MG63 (cell line): ENCODE results near the gene NECTIN4. TPM values are rescaled to one million over a fixed set of nuclear protein-coding genes. Genes with fewer than 3 reads are reported as not detected.

Experiments used
- DNase-seq: peaks from one replicate; pipeline ENCODE4 v3.0.0-alpha.2; 2020
- H3K27me3 ChIP-seq: fragments of 250-450 bp; sonication (Bioruptor Pico); 2 replicates; pipeline ENCODE4 v1.5.1; 2020; ENCODE audit warnings: mild to moderate bottlenecking, moderate library complexity
- H3K36me3 ChIP-seq: fragments of 250-450 bp; sonication (Bioruptor Pico); 2 replicates; pipeline ENCODE4 v1.5.1; 2020; ENCODE audit warnings: mild to moderate bottlenecking, moderate library complexity
- H3K4me3 ChIP-seq: fragments of 250-450 bp; sonication (Bioruptor Pico); 2 replicates; pipeline ENCODE4 v1.5.1; 2020; ENCODE audit warnings: mild to moderate bottlenecking, moderate library complexity
- H3K9me3 ChIP-seq: fragments of 250-450 bp; sonication (Bioruptor Pico); 2 replicates; pipeline ENCODE4 v1.5.1; 2020; ENCODE audit warnings: mild to moderate bottlenecking, moderate library complexity
- total RNA-seq: library from RNA; depleted of rRNA; stranded (reverse); fragments of >200 nt; shearing (Covaris generic); gene quantifications from 2 replicates; pipeline ENCODE4 v1.2.3, GENCODE V29; 2014; ENCODE audit warnings: low replicate concordance; rRNA removed

Gene NECTIN4
- not detected in 2 replicates for total RNA-seq

GRCh38 chr1:161089251-161089924, at the start of gene NECTIN4:
Gene NECTIN4 (minus strand): TSS chr1:161089558. CDS start chr1:161089296, 262 bp downstream.
- DNase-seq = no peak
- Histone ChIP-seq H3K27me3 (no peaks in the 10 kb centered on the region), H3K9me3 (no peaks in the 10 kb centered on the region), H3K36me3 (no peaks in the 10 kb centered on the region), H3K4me3 (no peak within 1 kb of the TSS)

- Histone ChIP-seq H3K4me3 (no peak overlapping the region), H3K27me3 (no peaks in the 10 kb centered on the region), H3K9me3 (no peaks in the 10 kb centered on the region), H3K36me3 (peaks cover 6% of the 10 kb centered on the region)
- DNase-seq = no peak
These were observed 49.1 kb upstream of the NECTIN4 start for GRCh38 chr1:161138431-161138830.

GRCh38 chr1:161137881-161138280, 48.5 kb upstream of the NECTIN4 start:
- no peaks in the 10 kb centered on the region for H3K27me3 ChIP-seq
- H3K4me3 ChIP-seq = no peak overlapping the region
- no peaks in the 10 kb centered on the region for H3K9me3 ChIP-seq
- no peak for DNase-seq
- H3K36me3 ChIP-seq = peaks cover 6% of the 10 kb centered on the region

- peaks cover 32% of the 10 kb centered on the region for H3K36me3 ChIP-seq
- H3K9me3 ChIP-seq = no peaks in the 10 kb centered on the region
- H3K27me3 ChIP-seq = no peaks in the 10 kb centered on the region
- no peak for DNase-seq
- peak overlapping the region; percentile 70 for H3K4me3 ChIP-seq
These were observed 43.9 kb upstream of the NECTIN4 start for GRCh38 chr1:161133220-161133740.

GRCh38 chr1:161132410-161133219, 43.3 kb upstream of the NECTIN4 start, which contains the start of gene DEDD:
Gene DEDD (minus strand): TSS chr1:161132667. CDS start chr1:161124462, 8,205 bp downstream.
- Histone ChIP-seq H3K9me3 (no peaks in the 10 kb centered on the region), H3K4me3 (peak within 1 kb of the TSS; percentile 70), H3K36me3 (peaks cover 38% of the 10 kb centered on the region), H3K27me3 (no peaks in the 10 kb centered on the region)
- peak; percentile 97 for DNase-seq

- no peak for DNase-seq
These were observed 42.4 kb upstream of the NECTIN4 start for GRCh38 chr1:161131523-161132409.

GRCh38 chr1:161130266-161130665, 40.9 kb upstream of the NECTIN4 start:
- Histone ChIP-seq H3K4me3 (no peak overlapping the region), H3K9me3 (no peaks in the 10 kb centered on the region), H3K27me3 (no peaks in the 10 kb centered on the region), H3K36me3 (peaks cover 57% of the 10 kb centered on the region)
- DNase-seq = no peak

More at GRCh38 chr1:161131523-161132409, 42.4 kb upstream of the NECTIN4 start:
- no peaks in the 10 kb centered on the region for H3K27me3 ChIP-seq
- H3K36me3 ChIP-seq = peaks cover 44% of the 10 kb centered on the region
- H3K4me3 ChIP-seq = peak overlapping the region; percentile 70
- no peaks in the 10 kb centered on the region for H3K9me3 ChIP-seq

- no peaks in the 10 kb centered on the region for H3K27me3 ChIP-seq
- H3K9me3 ChIP-seq = no peaks in the 10 kb centered on the region
- DNase-seq = no peak
- H3K36me3 ChIP-seq = peaks cover 65% of the 10 kb centered on the region
- H3K4me3 ChIP-seq = no peak overlapping the region
These were observed 39.4 kb upstream of the NECTIN4 start for GRCh38 chr1:161128591-161129420.

GRCh38 chr1:161127649-161128048, 38.3 kb upstream of the NECTIN4 start:
- H3K9me3 ChIP-seq = no peaks in the 10 kb centered on the region
- H3K4me3 ChIP-seq = no peak overlapping the region
- H3K36me3 ChIP-seq = peaks cover 75% of the 10 kb centered on the region
- DNase-seq = no peak
- H3K27me3 ChIP-seq = no peaks in the 10 kb centered on the region

- no peaks in the 10 kb centered on the region for H3K9me3 ChIP-seq
- H3K4me3 ChIP-seq = no peak overlapping the region
- peaks cover 82% of the 10 kb centered on the region for H3K36me3 ChIP-seq
- no peaks in the 10 kb centered on the region for H3K27me3 ChIP-seq
- no peak for DNase-seq
These were observed 33.6 kb upstream of the NECTIN4 start for GRCh38 chr1:161122967-161123366.

GRCh38 chr1:161121834-161122233, 32.5 kb upstream of the NECTIN4 start:
- Histone ChIP-seq H3K36me3 (peaks cover 78% of the 10 kb centered on the region), H3K27me3 (no peaks in the 10 kb centered on the region), H3K4me3 (no peak overlapping the region), H3K9me3 (no peaks in the 10 kb centered on the region)
- DNase-seq = no peak

GRCh38 chr1:161121042-161121650, 31.8 kb upstream of the NECTIN4 start:
- H3K27me3 ChIP-seq = no peaks in the 10 kb centered on the region
- H3K9me3 ChIP-seq = no peaks in the 10 kb centered on the region
- H3K36me3 ChIP-seq = peaks cover 78% of the 10 kb centered on the region
- H3K4me3 ChIP-seq = no peak overlapping the region
- DNase-seq = no peak

GRCh38 chr1:161119092-161119903, 29.9 kb upstream of the NECTIN4 start:
- H3K36me3 ChIP-seq = peaks cover 77% of the 10 kb centered on the region
- peak; percentile 49 for DNase-seq
- no peaks in the 10 kb centered on the region for H3K9me3 ChIP-seq
- no peaks in the 10 kb centered on the region for H3K27me3 ChIP-seq
- peak overlapping the region; percentile 99 for H3K4me3 ChIP-seq

- Histone ChIP-seq H3K4me3 (peak within 1 kb of the TSS; percentile 99), H3K27me3 (no peaks in the 10 kb centered on the region), H3K9me3 (no peaks in the 10 kb centered on the region), H3K36me3 (peaks cover 78% of the 10 kb centered on the region)
- peak; percentile 93 for DNase-seq
These were observed 28.6 kb upstream of the NECTIN4 start, which contains the start of the genes NIT1 and PFDN2 for GRCh38 chr1:161117759-161118581. Gene NIT1 (plus strand): TSS chr1:161118105. CDS start chr1:161118177, 72 bp downstream. Gene PFDN2 (minus strand): TSS chr1:161118037. CDS start chr1:161118026, 11 bp downstream.
